ENCODE results near the gene MCM6. TPM values are rescaled to one million over a fixed set of nuclear protein-coding genes. Genes with fewer than 3 reads are reported as not detected.

The MCM6 gene
- total RNA-seq, 1 donor from 2014 or later: 20.8 TPM

- DNase-seq (ENCODE audit: low spot score in 2 of 2) (no peak), FAIRE-seq (no peak)
Observed at GRCh38 chr2:135870571-135870970, 5.7 kb downstream of the MCM6 start.

- DNase-seq (ENCODE audit: low spot score in 2 of 2) (no peak), FAIRE-seq (no peak)
Observed at GRCh38 chr2:135863233-135863632, 13.0 kb downstream of the MCM6 start.

GRCh38 chr2:135862718-135863117 lies 13.5 kb downstream of the MCM6 start:
- DNase-seq (ENCODE audit: low spot score in 2 of 2) (no peak), FAIRE-seq (no peak)

GRCh38 chr2:135853401-135853800 lies 22.8 kb downstream of the MCM6 start:
- DNase-seq (ENCODE audit: low spot score in 2 of 2) (no peak), FAIRE-seq (no peak)

GRCh38 chr2:135851858-135852257 lies 24.4 kb downstream of the MCM6 start:
- DNase-seq (ENCODE audit: low spot score in 2 of 2) (no peak), FAIRE-seq (no peak)

- FAIRE-seq (no peak), DNase-seq (ENCODE audit: low spot score in 2 of 2) (no peak)
Observed at GRCh38 chr2:135850892-135851668, 25.2 kb downstream of the MCM6 start.

GRCh38 chr2:135849087-135849486 lies 27.2 kb downstream of the MCM6 start:
- DNase-seq (ENCODE audit: low spot score in 2 of 2) (no peak), FAIRE-seq (no peak)

GRCh38 chr2:135845997-135846396 lies 30.2 kb downstream of the MCM6 start:
- DNase-seq (ENCODE audit: low spot score in 2 of 2) (no peak), FAIRE-seq (no peak)

GRCh38 chr2:135845257-135845656 lies 31.0 kb downstream of the MCM6 start:
- no peak for FAIRE-seq
- no peak for DNase-seq (ENCODE audit: low spot score in 2 of 2)

- no peak for DNase-seq (ENCODE audit: low spot score in 2 of 2)
- no peak for FAIRE-seq
Observed at GRCh38 chr2:135844301-135844895, 31.8 kb downstream of the MCM6 start.

- FAIRE-seq: no peak
- no peak for DNase-seq (ENCODE audit: low spot score in 2 of 2)
Observed at GRCh38 chr2:135843671-135844070, 32.6 kb downstream of the MCM6 start.

- FAIRE-seq: no peak
Observed at GRCh38 chr2:135840601-135841000, 35.6 kb downstream of the MCM6 start.

GRCh38 chr2:135839713-135840112 lies 36.5 kb downstream of the MCM6 start:
- no peak for FAIRE-seq

More at GRCh38 chr2:135840601-135841000, 35.6 kb downstream of the MCM6 start:
- no peak for DNase-seq (ENCODE audit: low spot score in 2 of 2)

GRCh38 chr2:135838502-135838901 lies 37.7 kb downstream of the MCM6 start:
- no peak for DNase-seq (ENCODE audit: low spot score in 2 of 2)
- no peak for FAIRE-seq

More at GRCh38 chr2:135839713-135840112, 36.5 kb downstream of the MCM6 start:
- DNase-seq (ENCODE audit: low spot score in 2 of 2): no peak

GRCh38 chr2:135836596-135837270 lies 39.5 kb downstream of the MCM6 start, which contains the start of gene LCT:
LCT (minus strand) TSS chr2:135837184; CDS start chr2:135837169, 15 bp downstream.
- no peak for FAIRE-seq
- DNase-seq (ENCODE audit: low spot score in 2 of 2): no peak

- FAIRE-seq (no peak), DNase-seq (ENCODE audit: low spot score in 2 of 2) (no peak)
Observed at GRCh38 chr2:135832891-135833290, 43.4 kb downstream of the MCM6 start.

GRCh38 chr2:135831180-135831812 lies 44.9 kb downstream of the MCM6 start:
- DNase-seq (ENCODE audit: low spot score in 2 of 2): no peak
- no peak for FAIRE-seq

GRCh38 chr2:135829378-135830135 lies 46.7 kb downstream of the MCM6 start:
- FAIRE-seq: no peak
- no peak for DNase-seq (ENCODE audit: low spot score in 2 of 2)

- no peak for DNase-seq (ENCODE audit: low spot score in 2 of 2)
- FAIRE-seq: no peak
Observed at GRCh38 chr2:135826544-135826943, 49.7 kb downstream of the MCM6 start.

GRCh38 chr2:135825550-135826176 lies 50.6 kb downstream of the MCM6 start:
- FAIRE-seq (no peak), DNase-seq (ENCODE audit: low spot score in 2 of 2) (no peak)
